Left colon (tissue), 2 donors: ENCODE data around the gene CRIP3. TPM values are rescaled to one million over a fixed set of nuclear protein-coding genes. Genes with fewer than 3 reads are reported as not detected.
A peak's percentile ranks its signal among the peaks of the same experiment; 100 is the strongest.
"Not testable (repeated sequence)": the region's sequence is repeated elsewhere in the genome, so short reads cannot be mapped to it uniquely, and the experiment has no call there.

Experiments used
- ATAC-seq: fragments of 200-7000 bp; cut with Tn5 transposase; one replicate; pipeline ENCODE4 v1.9.1; 2020; ENCODE audit warnings: mild to moderate bottlenecking, moderate library complexity
- DNase-seq, 2 donors: peaks; one replicate each; pipeline ENCODE4 v3.0.0-alpha.2; 2020
- intact Hi-C, 2 donors: fragments of 100-400 bp; cut with DNase I in 1 of 2; cut with micrococcal nuclease in 1 of 2; formaldehyde crosslinking; loops; one replicate each; pipeline versions ENCODE4 v1.11.2 to v1.14.0; 2022; cut with DNase I, micrococcal nuclease
- total RNA-seq, 2 donors: library from RNA; stranded (reverse); fragmentation: NEBNext Ultra II Directional; extraction: Animal tissue kit (Norgen Biotek cat#: 25700); gene quantifications; one replicate each; pipeline ENCODE4 v1.2.1, GENCODE V29; 2021
- donor health status: DM: no; HTN: no; CAD: no.
- donor health status: DM: yes; HTN: yes; CAD: no.

CRIP3 gene
- total RNA-seq, 2 donors from 2014 or later: 1.4 TPM

- intact Hi-C loops: no loop called here
- DNase-seq (no peak), ATAC-seq (no peak)
Observed at GRCh38 chr6:43310134-43310533, 1.5 kb upstream of the CRIP3 start.

- DNase-seq (no peak), ATAC-seq (peak; percentile 25)
- intact Hi-C loops: no loop called here
Observed at GRCh38 chr6:43308990-43309477, 408 bp upstream of the CRIP3 start.

DNA sequence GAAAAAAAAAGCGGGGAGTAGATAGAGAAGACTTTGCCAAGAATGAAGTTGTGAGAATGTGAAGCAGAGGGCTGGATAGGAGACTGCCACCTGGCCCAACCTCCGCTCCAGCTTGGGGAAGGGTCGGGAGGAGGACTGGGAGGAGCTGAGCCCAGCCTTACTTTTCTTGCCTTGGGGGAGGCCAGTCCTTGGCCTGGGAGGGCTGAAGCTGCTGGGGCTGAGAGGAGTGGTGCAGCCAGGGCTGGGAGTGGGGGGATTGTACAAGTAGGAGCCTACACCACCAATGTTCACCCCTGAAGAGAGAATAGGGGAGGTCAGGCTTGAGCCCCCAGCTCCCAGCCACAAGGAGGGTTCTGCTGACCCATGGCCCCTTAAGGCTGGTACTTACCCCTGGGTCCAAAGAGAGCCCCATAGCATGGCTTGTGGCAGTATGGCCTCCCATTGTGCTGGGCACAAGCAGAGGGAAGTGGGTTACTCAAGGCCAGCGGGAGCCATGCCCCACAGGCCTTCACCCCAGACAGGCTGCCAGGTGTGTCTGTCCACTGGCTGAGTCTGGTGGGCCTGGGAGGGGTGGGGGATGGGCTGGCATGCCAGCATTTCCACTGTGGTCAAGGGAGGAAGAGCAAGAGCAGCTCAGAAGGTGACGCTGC, 1.1 kb downstream of the CRIP3 start:
- ATAC-seq: no peak
- intact Hi-C loops: no loop called here
- no peak for DNase-seq

- intact Hi-C loops: no loop called here
- no peak for ATAC-seq
- DNase-seq: no peak
Observed at GRCh38 chr6:43306086-43306485, 2.5 kb downstream of the CRIP3 start.

- no peak for DNase-seq
- ATAC-seq: no peak
- intact Hi-C loops: no loop called here
Observed at GRCh38 chr6:43304882-43305281, 3.7 kb downstream of the CRIP3 start.

- DNase-seq (no peak), ATAC-seq (no peak)
- intact Hi-C loops: no loop called here
Observed at GRCh38 chr6:43304361-43304760, 4.3 kb downstream of the CRIP3 start.

DNA sequence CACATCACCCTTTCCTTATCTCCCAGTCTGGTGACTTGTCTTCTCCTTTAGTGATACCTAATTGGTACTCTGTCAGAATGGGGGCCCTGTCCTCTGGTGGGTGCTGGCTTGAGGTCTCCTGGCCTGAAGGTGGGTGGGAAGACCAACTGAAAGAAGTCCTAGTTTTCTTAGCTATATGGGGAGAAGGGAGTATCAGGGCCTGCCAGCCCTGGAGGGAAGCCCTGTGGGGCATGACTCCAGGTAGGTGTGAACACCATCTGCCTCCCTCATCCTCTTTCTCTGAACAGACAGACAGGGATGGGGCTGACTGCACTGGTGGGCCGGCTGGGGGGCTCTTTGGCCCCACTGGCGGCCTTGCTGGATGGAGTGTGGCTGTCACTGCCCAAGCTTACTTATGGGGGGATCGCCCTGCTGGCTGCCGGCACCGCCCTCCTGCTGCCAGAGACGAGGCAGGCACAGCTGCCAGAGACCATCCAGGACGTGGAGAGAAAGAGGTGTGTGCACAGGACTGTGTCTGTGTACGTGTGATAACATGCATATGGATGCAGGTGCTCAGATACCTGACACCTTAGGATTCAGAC, 4.8 kb downstream of the CRIP3 start:
- ATAC-seq (no peak), DNase-seq (no peak)
- intact Hi-C loops: no loop called here

- ATAC-seq, intact Hi-C loops, DNase-seq: not testable (repeated sequence)
Observed at GRCh38 chr6:43303006-43303405, 5.6 kb downstream of the CRIP3 start.

GRCh38 chr6:43302126-43302525, 6.5 kb downstream of the CRIP3 start:
- no peak for DNase-seq
- intact Hi-C loops: no loop called here
- ATAC-seq: no peak

- intact Hi-C loops: no loop called here
- no peak for DNase-seq
- ATAC-seq: peak; percentile 29
Observed at GRCh38 chr6:43301081-43301870, 7.3 kb downstream of the CRIP3 start.

DNA sequence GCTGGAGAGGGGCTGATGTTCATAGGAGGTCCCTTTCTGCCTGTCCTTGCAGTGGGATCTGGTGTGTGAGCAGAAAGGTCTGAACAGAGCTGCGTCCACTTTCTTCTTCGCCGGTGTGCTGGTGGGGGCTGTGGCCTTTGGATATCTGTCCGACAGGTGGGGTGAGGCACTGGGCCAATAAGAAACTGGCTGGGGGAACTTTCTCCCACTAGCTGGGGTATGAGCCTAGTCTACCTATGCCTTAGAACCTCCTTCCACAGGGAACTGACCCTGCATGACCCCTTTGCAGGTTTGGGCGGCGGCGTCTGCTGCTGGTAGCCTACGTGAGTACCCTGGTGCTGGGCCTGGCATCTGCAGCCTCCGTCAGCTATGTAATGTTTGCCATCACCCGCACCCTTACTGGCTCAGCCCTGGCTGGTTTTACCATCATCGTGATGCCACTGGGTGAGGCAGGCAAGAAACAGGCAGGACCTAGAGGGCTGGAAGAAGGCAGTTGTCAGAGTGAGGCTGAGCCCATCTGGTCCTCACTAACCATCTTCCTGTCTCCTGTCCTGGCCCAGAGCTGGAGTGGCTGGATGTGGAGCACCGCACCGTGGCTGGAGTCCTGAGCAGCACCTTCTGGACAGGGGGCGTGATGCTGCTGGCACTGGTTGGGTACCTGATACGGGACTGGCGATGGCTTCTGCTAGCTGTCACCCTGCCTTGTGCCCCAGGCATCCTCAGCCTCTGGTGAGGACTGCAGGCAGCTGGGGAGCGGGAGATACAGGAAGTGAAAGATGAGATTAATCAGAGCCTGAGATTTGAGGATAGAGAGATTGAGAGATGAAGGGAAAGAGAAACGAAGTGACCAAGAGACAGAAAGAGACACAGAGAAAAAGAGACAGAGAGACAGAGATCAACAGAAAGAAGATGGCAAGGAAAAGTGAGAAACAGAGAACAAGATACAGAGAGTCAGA, 9.0 kb downstream of the CRIP3 start:
- intact Hi-C loops: no loop called here
- no peak for DNase-seq
- ATAC-seq: no peak

- ATAC-seq (no peak), DNase-seq (no peak)
- intact Hi-C loops: no loop called here
Observed at GRCh38 chr6:43298565-43299337, 9.9 kb downstream of the CRIP3 start.

GRCh38 chr6:43297644-43298564, 10.7 kb downstream of the CRIP3 start, which contains the start of gene SLC22A7:
Gene SLC22A7 (plus strand): TSS chr6:43298260. CDS start chr6:43298359, 99 bp downstream.
- intact Hi-C loops: no loop called here
- DNase-seq (no peak), ATAC-seq (peak; percentile 61)

- DNase-seq (no peak), ATAC-seq (no peak)
- intact Hi-C loops: no loop called here
Observed at GRCh38 chr6:43296780-43297497, 11.7 kb downstream of the CRIP3 start.

GRCh38 chr6:43295456-43295855, 13.2 kb downstream of the CRIP3 start:
- ATAC-seq: no peak
- DNase-seq: no peak
- intact Hi-C loops: no loop called here

DNA sequence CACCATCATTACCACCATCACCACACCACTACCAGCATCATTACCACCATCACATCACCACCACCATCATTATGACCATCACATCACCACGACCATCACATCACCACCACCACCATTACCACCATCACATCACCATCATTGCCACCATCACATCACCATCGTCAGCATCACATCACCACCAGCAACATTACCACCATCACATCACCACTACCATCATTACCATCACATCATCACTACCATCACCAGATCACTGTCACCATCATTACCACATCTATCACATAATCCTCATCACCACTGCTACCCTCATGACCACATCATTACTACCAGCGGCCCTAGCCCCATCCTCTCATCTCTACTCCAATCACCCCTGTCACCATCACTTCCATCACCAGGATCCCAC, 14.1 kb downstream of the CRIP3 start:
- DNase-seq: no peak
- intact Hi-C loops: no loop called here
- no peak for ATAC-seq

DNA sequence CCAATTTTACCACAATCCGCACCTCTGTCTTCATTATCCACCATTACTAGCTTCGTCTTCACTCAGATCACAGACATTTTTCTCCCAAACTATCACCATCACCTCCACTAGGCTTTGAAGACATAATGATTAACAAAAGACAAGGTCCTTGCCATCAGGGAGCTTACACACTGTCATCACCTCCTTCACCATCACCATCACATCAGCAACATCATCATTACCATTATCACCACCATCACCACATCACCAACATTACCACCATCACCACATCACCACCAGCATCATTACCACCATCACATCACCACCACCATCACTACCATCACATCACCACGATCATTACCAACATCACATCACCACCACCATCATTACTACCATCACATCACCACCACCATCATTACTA, 14.9 kb downstream of the CRIP3 start:
- ATAC-seq: no peak

More for the DNA sequence above, 14.9 kb downstream of the CRIP3 start:
- DNase-seq: no peak
- intact Hi-C loops: no loop called here
